Retinal pigment epithelial cell (primary cell): Measurements from ENCODE around the gene PMM2.

Experiments used
- DNase-seq: peaks from one replicate; pipeline ENCODE4 v3.0.0-alpha.2; 2010; ENCODE audit warnings: low read depth
- H3K4me3 ChIP-seq: 2 replicates; pipeline ENCODE4 v1.5.1; 2011; ENCODE audit warnings: mild to moderate bottlenecking, low read length, control low read depth, moderate library complexity
- CTCF ChIP-seq: conservative IDR thresholded peaks from 2 replicates; pipeline ENCODE4 v1.5.1; 2011; ENCODE audit warnings: low read depth, low read length, control low read depth, inconsistent platforms

Gene PMM2

GRCh38 chr16:8892101-8892575 is 94.5 kb downstream of the PMM2 start:
- H3K4me3 ChIP-seq, result no peak overlapping the region
- TF ChIP-seq CTCF, result no peak
- DNase-seq, result no peak

GRCh38 chr16:8893426-8893825 is 95.8 kb downstream of the PMM2 start:
- no peak for DNase-seq
- TF ChIP-seq CTCF, result no peak
- no peak overlapping the region for H3K4me3 ChIP-seq

- TF ChIP-seq CTCF, result no peak
- DNase-seq, result no peak
Measured at GRCh38 chr16:8893976-8894690, 96.5 kb downstream of the PMM2 start.

GRCh38 chr16:8894736-8895334 is 97.2 kb downstream of the PMM2 start:
- no peak overlapping the region for H3K4me3 ChIP-seq
- no peak for DNase-seq
- no peak for TF ChIP-seq CTCF

More at GRCh38 chr16:8893976-8894690, 96.5 kb downstream of the PMM2 start:
- no peak overlapping the region for H3K4me3 ChIP-seq

GRCh38 chr16:8898660-8899318 is 101.2 kb downstream of the PMM2 start:
- no peak overlapping the region for H3K4me3 ChIP-seq
- no peak for DNase-seq

More at GRCh38 chr16:8898660-8899318, 101.2 kb downstream of the PMM2 start:
- TF ChIP-seq CTCF, result no peak
